ENCODE results near the gene CCDC30.

CCDC30 gene

GRCh38 chr1:42698081-42698813 lies 235.2 kb downstream of the CCDC30 start:
- no peak for DNase-seq

GRCh38 chr1:42700006-42700405 lies 236.9 kb downstream of the CCDC30 start:
- no peak for DNase-seq

- DNase-seq = no peak
These were observed 240.9 kb downstream of the CCDC30 start for GRCh38 chr1:42703888-42704464.
